CD4-positive, alpha-beta T cell treated with Interleukin-10 for 1 hour (primary cell): Measurements from ENCODE around the gene HAND1.

Experiments used
- DNase-seq: peaks from one replicate; pipeline ENCODE4 v3.0.0-alpha.2; 2020

Gene HAND1

GRCh38 chr5:154503698-154504039 lies 25.6 kb upstream of the HAND1 start:
- no peak for DNase-seq

GRCh38 chr5:154502180-154502579 lies 24.2 kb upstream of the HAND1 start:
- no peak for DNase-seq

GRCh38 chr5:154501566-154501965 lies 23.5 kb upstream of the HAND1 start:
- no peak for DNase-seq

- no peak for DNase-seq
Measured at GRCh38 chr5:154498994-154499393, 21.0 kb upstream of the HAND1 start.

- DNase-seq = no peak
Measured at GRCh38 chr5:154498591-154498990, 20.6 kb upstream of the HAND1 start.

GRCh38 chr5:154494036-154494435 lies 16.0 kb upstream of the HAND1 start:
- no peak for DNase-seq

- no peak for DNase-seq
Measured at GRCh38 chr5:154493274-154493673, 15.2 kb upstream of the HAND1 start.

GRCh38 chr5:154491941-154492340 lies 13.9 kb upstream of the HAND1 start:
- no peak for DNase-seq

GRCh38 chr5:154487541-154487940 lies 9.5 kb upstream of the HAND1 start:
- no peak for DNase-seq

- DNase-seq = no peak
Measured at GRCh38 chr5:154486427-154486866, 8.4 kb upstream of the HAND1 start.

GRCh38 chr5:154485850-154486426 lies 7.9 kb upstream of the HAND1 start:
- DNase-seq = no peak

- DNase-seq = no peak
Measured at GRCh38 chr5:154485096-154485491, 7.1 kb upstream of the HAND1 start.

GRCh38 chr5:154484393-154485095 lies 6.5 kb upstream of the HAND1 start:
- DNase-seq = no peak

GRCh38 chr5:154483654-154484392 lies 5.8 kb upstream of the HAND1 start:
- no peak for DNase-seq

GRCh38 chr5:154482528-154483449 lies 4.8 kb upstream of the HAND1 start:
- no peak for DNase-seq

- no peak for DNase-seq
Measured at GRCh38 chr5:154481584-154482381, 3.8 kb upstream of the HAND1 start.

- no peak for DNase-seq
Measured at GRCh38 chr5:154480847-154481246, 2.8 kb upstream of the HAND1 start.

GRCh38 chr5:154479944-154480750 lies 2.1 kb upstream of the HAND1 start:
- no peak for DNase-seq

GRCh38 chr5:154479160-154479943 lies 1.3 kb upstream of the HAND1 start:
- DNase-seq = no peak

GRCh38 chr5:154478752-154479159 lies 729 bp upstream of the HAND1 start:
- no peak for DNase-seq
